ENCODE data around the gene LUC7L3.

LUC7L3 gene

DNA sequence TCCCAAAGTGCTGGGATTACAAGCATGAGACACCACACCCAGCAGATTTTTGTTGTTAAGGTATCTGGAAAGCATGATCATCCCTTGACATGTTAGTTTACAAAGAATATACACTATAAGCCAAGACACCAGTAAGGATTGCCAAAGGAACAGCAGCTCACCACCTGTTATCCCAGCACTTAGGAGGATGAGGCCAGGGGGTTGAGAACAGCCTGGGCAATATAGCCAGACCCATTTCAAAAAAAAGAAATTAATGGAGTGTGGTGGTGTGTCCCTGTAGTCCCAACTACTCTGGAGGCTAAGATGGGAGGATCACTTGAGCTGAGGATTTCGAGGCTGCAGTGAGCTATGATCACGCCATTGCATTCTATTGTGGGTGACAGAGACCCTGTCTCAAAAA is 42.8 kb downstream of the LUC7L3 start:
- DNase-seq = no peak

DNA sequence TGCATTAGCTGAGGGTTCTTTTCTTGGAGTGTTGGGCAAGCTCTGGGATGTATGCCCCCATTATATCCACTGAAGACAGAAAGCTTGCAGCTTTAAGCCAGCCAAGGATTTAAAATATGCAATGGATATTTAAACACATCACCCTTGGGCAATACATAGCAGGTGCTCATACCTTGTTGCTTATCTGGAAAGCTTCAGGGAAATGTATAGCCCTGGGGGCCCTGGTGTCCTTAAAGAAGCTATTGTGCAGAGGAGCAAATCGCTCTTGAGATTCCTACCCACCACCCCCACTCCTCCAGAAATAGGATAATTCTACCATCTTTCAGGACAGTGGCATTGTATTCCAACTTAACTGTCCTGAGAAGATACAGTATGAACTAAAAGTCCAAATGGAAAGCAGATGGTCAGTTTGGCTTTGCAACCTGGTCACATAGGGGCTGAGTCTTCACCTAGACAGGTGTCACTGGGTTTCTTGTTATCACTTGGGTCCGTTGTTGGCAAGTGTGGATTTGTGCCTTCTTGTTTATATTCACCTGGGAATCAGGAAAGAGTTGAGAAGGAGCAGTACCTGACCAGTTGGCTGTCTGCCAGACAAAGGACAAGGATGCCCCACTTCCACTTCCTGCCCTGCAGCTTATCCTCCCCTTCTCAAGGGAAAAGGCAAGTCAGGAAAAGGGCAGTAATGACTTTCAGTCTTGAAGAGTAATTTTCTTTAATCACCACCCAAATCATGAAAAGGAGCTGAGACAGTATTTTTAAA is 44.5 kb downstream of the LUC7L3 start:
- no peak for DNase-seq

DNA sequence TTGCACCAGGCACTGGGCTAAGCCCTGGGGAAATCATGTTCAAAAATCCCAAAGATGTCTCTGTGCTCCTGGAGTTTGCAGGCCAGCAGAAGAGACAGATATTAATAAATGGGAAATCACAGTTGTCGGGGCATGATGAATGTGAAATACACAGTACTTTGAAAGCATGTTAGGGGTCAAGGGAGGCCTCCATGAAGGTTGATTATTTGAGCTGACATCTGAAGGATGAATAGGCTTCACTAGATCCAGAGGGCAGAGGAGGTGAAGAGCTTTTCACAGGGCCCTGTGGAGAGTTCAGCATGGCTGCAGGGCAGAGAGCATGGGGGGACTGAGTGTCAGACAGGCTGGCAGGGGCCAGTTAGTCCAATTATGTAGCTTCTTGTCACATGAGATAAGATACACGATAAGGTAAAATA is 45.3 kb downstream of the LUC7L3 start:
- DNase-seq = no peak

DNA sequence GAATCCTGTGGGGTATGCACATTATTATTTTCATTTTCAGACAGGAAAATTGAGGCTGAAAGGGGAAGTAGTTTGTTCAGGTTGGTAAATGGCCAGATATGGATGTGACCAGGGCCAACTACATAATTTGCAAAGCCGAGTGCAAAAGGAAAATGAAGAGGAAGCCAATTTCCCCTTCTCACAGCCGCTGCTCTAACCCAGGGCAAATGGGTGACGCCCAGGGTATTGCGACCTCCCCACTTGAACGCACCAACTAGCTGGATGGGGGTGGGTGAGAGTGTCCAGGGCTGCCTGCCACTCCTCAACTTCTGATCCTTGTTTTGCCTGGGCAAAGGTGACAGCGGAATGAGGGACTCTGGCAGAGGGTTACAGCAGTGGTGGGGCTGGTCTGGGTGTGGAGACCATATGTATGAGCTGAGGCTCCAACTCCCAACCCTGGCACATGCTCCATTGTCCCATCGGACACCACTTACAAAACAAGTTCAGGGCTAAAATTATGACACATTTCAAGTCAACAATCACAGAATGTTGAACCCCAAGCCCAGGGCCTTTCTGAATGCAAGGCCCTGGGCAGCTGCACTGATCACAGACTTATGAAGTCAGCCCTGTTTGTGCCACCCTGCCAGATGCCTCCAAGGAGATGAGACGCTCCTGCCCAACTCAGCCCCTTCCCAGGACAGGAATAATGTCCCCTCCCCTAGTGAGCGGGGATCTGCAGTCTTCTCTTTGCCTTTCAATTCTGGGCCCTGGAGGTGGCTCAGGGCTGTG is 46.2 kb downstream of the LUC7L3 start:
- peak; percentile 47 to 52 (median 49) for DNase-seq

DNA sequence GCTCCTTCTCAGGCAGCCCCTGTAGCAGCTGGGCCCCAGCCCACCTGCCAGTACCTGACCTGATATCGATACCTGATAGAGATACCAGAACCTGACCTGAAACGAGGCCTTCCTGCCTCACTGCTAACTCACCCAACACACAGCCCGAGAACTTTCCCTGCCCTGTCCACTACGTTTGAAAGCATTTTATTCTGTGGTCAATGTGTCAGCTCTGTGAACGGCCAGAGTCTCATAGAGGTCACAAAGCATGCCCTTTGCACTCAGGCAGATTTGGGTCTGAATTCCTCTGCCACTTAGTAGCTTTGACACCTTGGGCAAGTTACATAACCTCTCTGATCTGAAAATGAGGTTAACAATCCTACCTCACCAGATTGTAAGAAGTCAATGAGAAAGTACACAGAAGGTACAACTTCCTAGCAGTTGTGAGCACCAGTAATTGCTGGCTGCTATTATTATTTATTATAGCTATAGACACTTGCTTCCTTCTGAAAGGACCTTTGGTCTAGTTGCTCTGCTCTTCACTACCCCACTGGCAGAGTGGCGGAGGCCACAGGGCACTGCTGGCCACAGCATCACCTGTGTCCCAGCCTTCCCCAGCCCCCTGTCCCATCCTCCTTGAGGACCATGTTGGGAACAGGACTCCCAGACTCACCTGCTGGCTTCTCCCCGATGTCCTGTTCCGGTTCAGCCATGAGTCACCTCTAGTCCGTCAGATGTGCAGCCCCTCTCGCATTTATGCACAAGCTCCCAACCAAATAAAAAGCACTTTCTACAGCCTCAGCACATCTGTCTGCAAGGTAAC is 47.0 kb downstream of the LUC7L3 start:
- no peak for DNase-seq

DNA sequence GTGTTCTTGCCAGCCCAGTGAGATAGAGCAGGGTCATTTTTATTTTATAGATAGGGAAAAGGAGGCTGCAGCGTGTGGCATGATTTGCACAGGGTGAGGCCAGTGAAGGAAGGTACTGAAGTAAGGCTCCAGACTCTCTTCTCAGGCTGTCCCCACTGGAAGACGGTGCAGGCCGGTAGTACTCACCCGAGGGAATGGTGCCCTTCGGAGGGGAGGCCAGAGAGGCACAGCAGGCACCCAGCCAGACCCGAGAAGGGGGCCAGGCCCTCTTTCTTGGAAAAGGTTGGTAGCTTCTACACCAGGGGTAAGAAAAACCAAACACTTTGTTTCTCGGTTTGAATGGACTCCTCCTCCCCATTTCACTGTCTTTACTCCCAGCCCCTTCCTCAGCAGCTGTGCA is 47.6 kb downstream of the LUC7L3 start:
- no peak for DNase-seq

DNA sequence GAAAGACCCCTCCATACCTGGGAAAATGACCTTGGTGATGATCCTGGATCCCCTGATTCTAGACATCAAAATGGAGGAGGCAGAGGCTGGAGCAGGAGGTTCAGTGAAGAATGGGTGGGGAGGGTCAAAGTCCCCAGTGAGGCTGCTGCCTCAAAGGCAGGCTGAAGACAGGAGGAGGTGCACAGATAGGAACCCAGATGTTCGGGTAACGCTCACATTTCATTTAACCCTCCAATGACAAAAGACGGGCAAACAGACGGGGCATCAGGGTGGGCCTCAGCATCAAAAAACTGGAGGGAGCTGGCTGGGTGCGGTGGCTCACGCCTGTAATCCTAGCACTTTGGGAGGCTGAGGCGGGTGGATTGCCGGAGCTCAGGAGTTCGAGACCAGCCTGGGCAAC is 48.0 kb downstream of the LUC7L3 start, which contains the start of gene ANKRD40CL:
Gene ANKRD40CL (minus strand): TSS at position 73 of the 400 bp plus-strand sequence. CDS start 605 bp downstream, outside the sequence.
- no peak for DNase-seq

DNA sequence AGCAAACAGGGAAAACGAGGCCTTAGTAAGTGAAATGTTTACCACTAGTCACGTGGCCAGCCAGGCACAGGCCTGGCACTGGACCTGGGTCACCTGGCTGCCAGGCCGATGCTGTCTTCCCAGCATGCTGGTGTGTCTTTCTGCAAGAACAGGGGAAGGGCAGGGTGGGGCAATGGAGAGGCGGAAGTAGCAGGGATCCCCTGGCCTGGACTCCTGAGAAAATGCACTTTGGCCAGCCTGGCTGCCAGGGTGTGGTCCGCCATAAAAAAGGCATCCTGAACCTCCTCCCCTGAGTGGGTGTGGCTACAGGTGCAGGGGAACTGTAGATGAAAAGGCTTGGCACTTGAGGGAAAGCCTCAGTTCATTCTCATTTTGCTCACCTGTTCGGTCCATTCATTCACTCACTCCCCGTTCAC is 49.0 kb downstream of the LUC7L3 start:
- no peak for DNase-seq

DNA sequence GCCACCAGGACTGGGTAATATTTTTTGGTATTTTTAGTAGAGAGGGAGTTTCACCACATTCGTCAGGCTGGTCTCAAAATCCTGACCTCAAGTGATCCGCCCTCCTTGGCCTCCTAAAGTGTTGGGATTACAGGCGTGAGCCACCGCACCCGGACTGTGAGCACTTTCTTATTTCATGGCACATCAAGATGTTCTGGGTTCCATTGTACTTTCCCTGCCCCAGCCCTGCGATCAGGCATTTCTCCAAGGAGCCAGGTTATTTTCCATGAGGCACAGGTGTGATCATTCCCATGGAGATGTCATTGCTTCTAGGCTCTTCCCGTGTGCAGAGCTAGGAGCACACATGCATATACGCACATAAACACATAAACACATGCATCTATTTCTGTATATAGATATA is 50.5 kb downstream of the LUC7L3 start:
- no peak for DNase-seq

DNA sequence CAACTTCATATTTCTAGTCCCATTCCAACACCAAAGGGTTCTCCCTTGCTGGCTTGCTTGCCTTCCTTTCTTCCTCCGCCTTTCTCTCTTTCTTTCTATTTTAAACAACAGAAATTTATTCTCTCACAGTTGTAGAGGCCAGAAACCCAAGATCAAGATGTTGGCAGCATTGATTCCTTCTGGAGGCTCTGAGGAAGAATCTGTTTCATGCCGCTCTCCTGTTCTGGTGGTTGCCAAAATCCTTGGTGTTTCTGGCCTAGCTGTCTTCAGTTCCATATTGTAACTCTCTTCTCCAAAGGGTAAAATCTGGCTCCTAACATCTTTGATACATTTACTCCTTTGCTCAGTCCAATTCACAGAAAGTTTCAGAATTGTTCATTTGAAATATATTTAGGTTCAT is 50.9 kb downstream of the LUC7L3 start:
- no peak for DNase-seq

DNA sequence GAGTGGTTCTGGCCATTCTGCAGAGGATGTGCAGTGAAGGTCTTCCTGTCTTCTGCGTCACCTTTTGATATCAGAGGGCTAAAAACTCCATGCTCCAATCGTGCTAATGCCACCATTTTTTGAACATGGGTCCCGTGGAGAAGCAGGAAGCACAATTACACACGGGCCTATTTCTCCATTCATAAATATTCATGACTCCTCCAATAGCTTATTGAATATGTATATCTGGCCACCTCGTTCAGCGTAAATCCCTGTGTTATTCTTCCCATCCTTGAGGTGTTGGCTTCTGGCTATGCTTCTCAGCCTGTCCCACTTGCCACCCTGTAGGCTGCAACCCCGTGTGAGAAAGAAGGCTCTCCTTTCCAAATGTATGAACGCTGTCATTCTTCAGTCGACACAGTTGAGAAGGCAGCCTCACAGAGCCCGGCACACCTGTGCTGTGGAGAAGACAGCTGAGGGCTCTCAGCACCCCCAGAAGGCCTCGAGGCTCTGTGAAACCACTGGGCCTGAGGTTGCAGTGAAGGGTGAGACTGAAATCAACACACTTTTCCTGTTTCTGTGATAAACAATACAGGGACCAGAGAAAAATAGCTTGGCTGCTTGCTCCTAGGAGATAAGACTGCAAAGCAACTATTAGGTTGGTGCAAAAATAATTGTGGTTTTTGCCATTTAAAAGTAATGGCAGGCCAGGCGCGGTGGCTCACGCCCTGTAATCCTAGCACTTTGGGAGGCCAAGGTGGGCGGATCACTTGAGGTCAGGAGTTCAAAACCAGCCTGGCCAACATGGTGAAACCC is 52.8 kb downstream of the LUC7L3 start:
- no peak for DNase-seq

DNA sequence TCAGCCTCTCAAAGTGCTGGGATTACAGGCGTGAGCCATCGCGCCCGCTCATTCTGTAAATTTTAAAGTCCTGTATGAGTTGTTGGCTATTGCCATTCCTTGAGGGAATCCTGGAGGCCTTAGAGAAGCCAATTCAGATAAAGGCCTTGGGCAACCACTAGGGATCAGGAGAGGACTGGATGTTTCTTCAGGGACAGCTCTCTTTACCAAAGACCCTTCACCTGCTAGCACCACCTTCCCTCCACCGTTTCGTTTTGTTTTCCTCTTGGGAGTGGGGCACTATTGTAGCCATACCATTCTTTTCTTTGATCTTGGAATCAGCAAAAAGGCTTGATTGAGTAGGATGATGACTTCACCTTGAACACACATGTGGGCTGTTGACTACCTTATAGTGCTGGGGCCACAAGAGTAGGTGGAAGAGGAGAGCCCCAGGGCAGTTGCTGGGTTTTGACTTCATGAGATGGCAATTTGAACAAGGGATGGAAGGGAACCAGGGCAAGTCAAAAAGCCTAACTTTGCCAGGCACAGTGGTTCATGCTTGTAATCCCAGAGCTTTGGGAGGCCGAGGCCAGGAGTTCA is 54.9 kb downstream of the LUC7L3 start:
- DNase-seq = no peak

DNA sequence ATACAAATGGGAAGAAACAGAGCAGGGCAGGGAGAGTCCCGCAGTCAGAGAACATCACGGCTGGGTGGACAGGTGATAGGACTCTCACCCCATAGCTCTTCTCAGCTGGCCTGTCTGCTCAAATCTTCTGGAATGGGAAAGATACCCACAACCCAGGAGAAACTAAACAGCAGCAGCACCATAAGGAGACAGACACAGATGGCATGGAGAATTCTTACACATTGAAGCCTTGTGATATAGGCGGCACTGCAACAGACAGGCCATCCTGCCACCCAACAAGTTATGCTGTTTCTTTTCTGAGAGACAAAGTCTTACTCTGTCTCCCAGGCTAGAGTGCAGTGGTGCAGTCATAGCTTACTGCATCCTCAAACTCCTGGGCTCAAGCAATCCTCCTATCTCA is 56.5 kb downstream of the LUC7L3 start:
- no peak for DNase-seq

DNA sequence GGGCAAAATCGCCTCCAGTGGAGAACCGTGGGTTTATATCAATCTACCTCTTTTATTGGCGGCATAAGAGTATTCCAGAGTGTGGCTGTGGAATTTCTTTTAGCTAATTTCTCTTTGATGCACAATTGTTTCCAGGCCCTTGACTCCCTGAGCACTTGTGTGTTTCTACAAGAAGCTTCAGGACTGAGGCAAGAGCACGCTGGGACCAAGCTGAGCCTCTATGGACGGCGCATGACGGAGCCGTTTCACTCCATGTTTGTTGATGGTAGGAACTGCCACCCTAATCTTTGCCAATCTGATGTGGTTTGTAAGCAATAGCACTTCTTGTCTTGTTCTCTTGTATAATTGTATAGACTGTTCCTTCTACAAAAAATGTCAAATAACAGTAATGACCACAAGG is 59.1 kb downstream of the LUC7L3 start:
- no peak for DNase-seq

DNA sequence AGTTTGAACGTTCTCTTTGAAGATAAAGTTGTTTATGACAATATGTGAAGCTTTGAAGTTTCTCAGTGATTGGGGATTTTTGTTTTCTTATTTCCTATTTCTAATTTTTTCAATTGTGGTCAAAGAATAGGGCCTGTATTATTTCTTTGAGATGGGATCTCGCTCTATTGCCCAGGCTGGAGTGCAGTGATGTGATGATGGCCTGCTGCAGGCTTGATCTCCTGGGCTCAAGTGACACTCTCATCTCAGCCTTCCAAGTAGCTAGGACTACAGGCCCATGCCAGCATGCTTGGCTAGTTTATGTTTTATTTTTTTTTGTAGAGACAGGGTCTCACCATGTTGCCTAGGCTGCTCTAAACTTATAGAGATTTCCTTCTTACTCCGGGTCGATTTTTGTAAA is 59.6 kb downstream of the LUC7L3 start:
- DNase-seq = no peak

DNA sequence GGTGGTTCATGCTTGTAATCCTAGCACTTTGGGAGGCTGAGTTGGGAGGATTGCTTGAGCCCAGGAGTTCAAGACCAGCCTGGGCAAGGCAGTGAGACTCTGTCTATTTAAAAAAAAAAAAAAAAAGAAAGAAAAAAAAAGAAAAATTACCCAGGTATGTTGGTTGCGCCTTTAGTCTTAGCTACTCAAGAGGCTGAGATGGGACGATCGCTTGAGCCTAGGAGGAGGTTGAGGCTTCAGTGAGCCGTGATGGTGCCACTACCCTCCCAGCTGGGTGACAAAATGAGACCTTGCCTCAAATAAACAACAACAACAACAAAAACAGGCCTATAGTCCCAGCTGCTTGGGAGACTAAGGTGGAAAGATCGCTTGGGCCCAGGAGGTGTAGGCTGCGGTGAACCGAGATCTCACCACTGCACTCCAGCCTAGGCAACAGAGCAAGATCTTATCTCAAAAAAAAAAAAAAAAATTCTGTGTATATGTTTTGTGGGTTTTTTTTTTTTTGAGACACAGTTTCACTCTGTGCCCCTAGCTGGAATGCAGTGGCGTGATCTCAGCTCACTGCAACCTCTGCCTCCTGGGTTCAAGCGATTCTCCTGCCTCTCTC is 60.4 kb downstream of the LUC7L3 start:
- no peak for DNase-seq

DNA sequence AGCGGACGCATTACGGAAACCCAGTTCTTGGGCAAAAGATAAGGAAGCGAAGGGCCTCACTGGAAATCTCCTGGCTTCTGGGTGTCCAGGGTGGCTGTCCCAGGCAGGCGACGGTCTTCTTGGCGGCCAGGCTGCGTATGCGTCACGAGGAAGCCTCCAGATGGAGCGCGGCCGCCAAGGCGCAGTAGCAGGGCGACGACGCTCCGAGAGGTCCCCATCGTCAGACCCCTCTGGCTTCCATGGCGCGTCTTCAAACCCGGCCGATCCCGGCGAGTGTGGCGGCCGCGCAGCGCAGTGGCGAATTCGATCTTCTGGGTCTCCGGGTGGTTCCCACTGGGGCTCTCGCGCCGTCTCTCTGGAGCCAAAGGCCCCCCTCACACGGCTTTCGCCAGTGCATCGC is 61.8 kb downstream of the LUC7L3 start:
- DNase-seq = peak in 1 of 3 donors; percentile 12

DNA sequence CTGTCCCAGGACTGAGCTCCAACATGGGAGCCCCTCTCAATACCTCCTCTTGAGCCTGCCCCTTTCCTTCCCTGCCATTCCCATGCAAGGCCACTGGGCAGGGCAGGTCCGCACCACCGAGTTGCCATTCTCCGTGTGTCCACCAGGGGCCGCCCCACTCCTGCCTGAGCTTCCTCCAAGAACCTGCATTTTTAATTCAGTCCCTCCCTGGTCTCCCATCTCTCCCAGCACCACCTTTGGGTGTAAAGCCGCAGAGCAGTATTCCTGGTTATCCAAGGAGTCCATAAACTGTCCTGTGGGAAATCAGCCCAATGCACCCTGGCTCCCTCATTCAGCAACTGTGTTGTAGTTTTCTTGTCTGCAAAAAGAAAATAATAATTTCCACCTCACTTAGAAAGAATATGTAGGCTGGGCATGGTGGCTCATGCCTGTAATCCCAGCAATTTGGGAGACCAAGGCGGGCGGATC is 63.8 kb downstream of the LUC7L3 start:
- peak; percentile 86 to 91 (median 89) for DNase-seq

DNA sequence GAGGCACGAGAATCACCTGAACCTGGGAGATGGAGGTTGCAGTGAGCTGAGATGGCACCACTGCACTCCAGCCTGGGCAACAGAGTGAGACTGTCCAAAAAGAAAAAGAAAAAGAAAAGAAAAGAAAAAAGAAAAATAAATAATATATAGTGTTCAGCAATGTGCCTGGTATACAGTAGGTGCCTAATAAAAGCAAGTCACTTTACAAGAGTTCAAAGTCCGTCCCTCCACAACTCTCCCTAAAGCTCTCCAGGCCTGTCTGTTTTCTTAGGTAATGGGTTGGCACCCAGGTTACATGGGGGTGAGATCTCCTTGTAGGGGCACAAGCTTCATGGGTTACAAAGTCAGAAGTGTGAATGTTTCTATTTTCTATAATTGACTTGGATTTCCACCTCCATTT is 64.5 kb downstream of the LUC7L3 start:
- DNase-seq = no peak

DNA sequence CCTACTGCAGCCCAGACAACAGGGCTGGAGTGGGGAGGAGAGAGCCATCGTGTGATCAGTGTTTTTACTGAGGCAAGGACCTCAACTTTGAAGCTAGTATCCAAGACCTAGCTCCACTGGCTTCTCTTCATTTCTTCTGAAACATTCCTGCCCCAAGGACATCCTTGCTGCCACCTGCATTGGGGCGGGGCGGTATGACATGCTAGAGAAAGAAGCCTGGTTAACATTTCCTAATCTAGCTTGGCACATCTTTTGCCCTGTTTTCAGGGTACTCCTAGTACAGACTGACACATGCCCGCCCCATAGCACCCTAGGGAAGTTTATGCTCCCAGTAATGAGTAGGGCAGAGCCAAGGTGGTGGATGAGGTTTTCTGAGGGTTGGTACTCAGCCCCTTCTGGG is 65.7 kb downstream of the LUC7L3 start:
- no peak for DNase-seq

DNA sequence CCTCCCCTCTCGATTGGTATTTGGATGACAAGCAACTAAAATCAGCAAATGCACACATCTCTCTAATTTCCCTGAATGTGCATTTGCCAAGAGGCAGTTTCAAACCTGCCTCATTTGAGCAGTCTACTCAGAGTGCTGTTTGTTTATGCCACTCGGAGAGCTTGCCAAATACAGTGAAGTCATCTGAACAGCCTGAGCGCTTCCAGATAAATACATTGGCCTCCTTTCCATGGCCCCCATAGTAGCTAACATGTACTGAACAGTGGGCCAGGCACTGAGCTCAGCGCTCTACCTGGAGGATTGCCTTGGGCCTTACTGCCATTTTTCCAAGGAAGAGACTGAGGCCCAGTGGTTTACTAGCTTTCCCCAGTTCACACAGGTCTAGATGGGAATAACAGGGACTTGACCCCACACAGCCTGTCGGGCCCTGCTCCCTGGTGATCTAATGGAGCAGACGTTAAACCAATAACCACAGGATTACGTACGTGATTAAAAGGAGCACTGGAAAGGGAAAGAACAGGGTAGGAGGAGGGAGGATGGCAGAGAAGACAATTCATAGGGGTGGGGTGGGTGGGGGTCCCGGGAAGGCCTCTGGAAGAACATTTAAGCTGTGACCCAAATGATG is 66.7 kb downstream of the LUC7L3 start:
- DNase-seq = no peak

All from suppressor macrophage treated with lipopolysaccharide for 1 hour (primary cell).